ENCODE results near the gene MRPS22.

MRPS22 gene

GRCh38 chr3:139361276-139361675 lies 17.5 kb downstream of the MRPS22 start:
- TF ChIP-seq TAF1 (IDR thresholded peaks at IDR 0.05; ENCODE audit: borderline replicate concordance, insufficient read depth, low read length): no peak
- no peak for TF ChIP-seq POLR2AphosphoS5 (IDR thresholded peaks at IDR 0.05; ENCODE audit: low read depth, low read length)
- no peak for TF ChIP-seq SIN3A (IDR thresholded peaks at IDR 0.05; ENCODE audit: borderline replicate concordance, insufficient read depth, low read length)
- no peak for TF ChIP-seq FOXP2 (optimal IDR thresholded peaks at IDR 0.05; ENCODE audit: borderline replicate concordance, extremely low read depth, extremely low read length, insufficient read depth)
- TF ChIP-seq REST (IDR thresholded peaks at IDR 0.05; ENCODE audit: insufficient read depth in 1 of 2, low read depth in 2 of 2, low read length in 2 of 2): no peak

DNA sequence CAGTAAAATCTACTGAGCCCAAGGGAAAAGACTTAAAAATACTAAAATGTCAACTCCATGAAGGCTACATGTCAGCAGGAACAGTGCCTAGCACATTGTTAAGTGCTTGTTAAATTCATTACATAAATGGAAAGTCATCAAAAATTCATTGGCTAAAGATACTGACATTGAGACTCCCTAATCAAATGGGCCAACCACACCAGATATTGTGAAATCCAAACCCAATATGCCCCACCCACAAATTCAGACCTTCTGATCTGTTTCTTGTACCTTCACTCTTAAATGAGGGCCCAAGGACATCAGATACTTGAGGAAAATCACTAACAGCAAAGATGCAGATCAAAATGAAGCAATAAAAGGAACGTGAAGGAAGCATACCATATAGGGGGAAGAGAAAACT lies 20.7 kb downstream of the MRPS22 start:
- TF ChIP-seq REST (IDR thresholded peaks at IDR 0.05; ENCODE audit: insufficient read depth in 1 of 2, low read depth in 2 of 2, low read length in 2 of 2): no peak
- no peak for TF ChIP-seq SIN3A (IDR thresholded peaks at IDR 0.05; ENCODE audit: borderline replicate concordance, insufficient read depth, low read length)
- no peak for TF ChIP-seq FOXP2 (optimal IDR thresholded peaks at IDR 0.05; ENCODE audit: borderline replicate concordance, extremely low read depth, extremely low read length, insufficient read depth)
- TF ChIP-seq TAF1 (IDR thresholded peaks at IDR 0.05; ENCODE audit: borderline replicate concordance, insufficient read depth, low read length): no peak
- TF ChIP-seq POLR2AphosphoS5 (IDR thresholded peaks at IDR 0.05; ENCODE audit: low read depth, low read length): no peak

DNA sequence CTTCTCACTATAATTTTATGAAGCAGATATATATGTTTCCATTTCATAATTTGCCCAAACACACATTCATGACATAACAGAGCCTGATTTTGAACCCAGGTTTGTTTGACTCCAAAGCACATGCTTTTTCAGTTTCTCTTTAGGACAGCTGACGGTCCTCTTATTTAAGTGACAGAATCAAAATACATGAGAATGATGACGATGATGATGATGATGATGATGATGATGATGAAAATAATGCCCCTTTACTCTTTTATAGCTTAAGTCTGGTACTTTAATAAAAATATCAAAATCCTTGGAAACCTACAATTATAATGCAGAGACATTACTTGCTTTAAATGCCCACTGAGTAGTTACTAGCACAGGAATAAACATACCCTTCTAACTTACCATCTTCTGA lies 30.3 kb downstream of the MRPS22 start:
- TF ChIP-seq FOXP2 (optimal IDR thresholded peaks at IDR 0.05; ENCODE audit: borderline replicate concordance, extremely low read depth, extremely low read length, insufficient read depth) (no peak), POLR2AphosphoS5 (IDR thresholded peaks at IDR 0.05; ENCODE audit: low read depth, low read length) (no peak), SIN3A (IDR thresholded peaks at IDR 0.05; ENCODE audit: borderline replicate concordance, insufficient read depth, low read length) (no peak), TAF1 (IDR thresholded peaks at IDR 0.05; ENCODE audit: borderline replicate concordance, insufficient read depth, low read length) (no peak), REST (IDR thresholded peaks at IDR 0.05; ENCODE audit: insufficient read depth in 1 of 2, low read depth in 2 of 2, low read length in 2 of 2) (no peak)

- no peak for TF ChIP-seq SIN3A (IDR thresholded peaks at IDR 0.05; ENCODE audit: borderline replicate concordance, insufficient read depth, low read length)
- TF ChIP-seq TAF1 (IDR thresholded peaks at IDR 0.05; ENCODE audit: borderline replicate concordance, insufficient read depth, low read length): no peak
- no peak for TF ChIP-seq POLR2AphosphoS5 (IDR thresholded peaks at IDR 0.05; ENCODE audit: low read depth, low read length)
- no peak for TF ChIP-seq REST (IDR thresholded peaks at IDR 0.05; ENCODE audit: insufficient read depth in 1 of 2, low read depth in 2 of 2, low read length in 2 of 2)
- no peak for TF ChIP-seq FOXP2 (optimal IDR thresholded peaks at IDR 0.05; ENCODE audit: borderline replicate concordance, extremely low read depth, extremely low read length, insufficient read depth)
Observed at GRCh38 chr3:139377378-139377777, 33.6 kb downstream of the MRPS22 start.
